Liver (tissue), 9 donors: Measurements from ENCODE around the gene NEUROG1. TPM values are rescaled to one million over a fixed set of nuclear protein-coding genes. Genes with fewer than 3 reads are reported as not detected.

Experiments used
- DNase-seq: peaks from one replicate; pipeline ENCODE4 v3.0.0-alpha.2; 2017; ENCODE audit warnings: low spot score
- H3K27ac ChIP-seq, 2 donors: one replicate each; pipeline ENCODE4 v1.7.0; 2013; ENCODE audit warnings: inconsistent platforms in 2 of 2, low read length in 2 of 2, control low read depth in 1 of 2, low read depth in 1 of 2, mild to moderate bottlenecking in 1 of 2
- H3K27me3 ChIP-seq, 4 donors: one replicate each; pipeline versions ENCODE4 v1.6.1 to v1.7.0; 2013; ENCODE audit warnings: low read length in 3 of 4, inconsistent platforms in 1 of 4, mild to moderate bottlenecking in 1 of 4, moderate library complexity in 1 of 4; ENCODE audit not compliant: control insufficient read depth in 4 of 4, insufficient read depth in 4 of 4
- H3K36me3 ChIP-seq, 4 donors: one replicate each; pipeline versions ENCODE4 v1.6.1 to v1.7.0; 2013; ENCODE audit warnings: low read length in 3 of 4, mild to moderate bottlenecking in 3 of 4, low read depth in 1 of 4, moderate library complexity in 1 of 4; ENCODE audit not compliant: control insufficient read depth in 4 of 4, insufficient read depth in 3 of 4
- H3K4me1 ChIP-seq, 4 donors: one replicate each; pipeline versions ENCODE4 v1.6.1 to v1.7.0; 2013; ENCODE audit warnings: low read length in 3 of 4, mild to moderate bottlenecking in 3 of 4, moderate library complexity in 1 of 4; ENCODE audit not compliant: control insufficient read depth in 4 of 4, insufficient read depth in 4 of 4
- H3K4me3 ChIP-seq, 3 donors: one replicate each; pipeline versions ENCODE4 v1.6.1 to v1.7.0; 2013; ENCODE audit warnings: low read length in 3 of 3, control low read depth in 1 of 3, low read depth in 1 of 3, mild to moderate bottlenecking in 1 of 3
- H3K9ac ChIP-seq, 2 donors: one replicate each; pipeline ENCODE4 v1.7.0; 2013; ENCODE audit warnings: low read length in 2 of 2, mild to moderate bottlenecking in 2 of 2, moderate library complexity in 2 of 2, control low read depth in 1 of 2, low read depth in 1 of 2
- H3K9me3 ChIP-seq, 4 donors: one replicate each; pipeline versions ENCODE4 v1.6.1 to v1.7.0; 2013; ENCODE audit warnings: low read length in 3 of 4; ENCODE audit not compliant: control insufficient read depth in 4 of 4
- EGR1 ChIP-seq, 2 donors: IDR thresholded peaks; 2 replicates each; pipeline ENCODE4 v1.6.1; 2016 to 2018; ENCODE audit warnings: antibody characterized with exemption in 2 of 2, low read depth in 2 of 2
- FOXA1 ChIP-seq: IDR thresholded peaks from 2 replicates; pipeline ENCODE4 v1.6.1; 2016; ENCODE audit warnings: antibody characterized with exemption
- FOXA2 ChIP-seq: IDR thresholded peaks from 2 replicates; pipeline ENCODE4 v1.6.1; 2016; ENCODE audit warnings: antibody characterized with exemption
- GABPA ChIP-seq, 2 donors: IDR thresholded peaks in 1 of 2; conservative IDR thresholded peaks in 1 of 2; 2 replicates each; pipeline ENCODE4 v1.6.1; 2016; ENCODE audit warnings: antibody characterized with exemption in 2 of 2, mild to moderate bottlenecking in 1 of 2, moderate library complexity in 1 of 2
- HNF4A ChIP-seq, 2 donors: conservative IDR thresholded peaks; 2 replicates each; pipeline ENCODE4 v1.6.1; 2016; ENCODE audit warnings: antibody characterized with exemption in 2 of 2, mild to moderate bottlenecking in 2 of 2
- HNF4G ChIP-seq: IDR thresholded peaks from 2 replicates; pipeline ENCODE4 v1.6.1; 2016; ENCODE audit warnings: antibody characterized with exemption
- JUND ChIP-seq, 2 donors: IDR thresholded peaks; 2 replicates each; pipeline ENCODE4 v1.6.1; 2016; ENCODE audit warnings: antibody characterized with exemption in 2 of 2
- NR2F2 ChIP-seq: IDR thresholded peaks from 2 replicates; pipeline ENCODE4 v1.6.1; 2016; ENCODE audit warnings: antibody characterized with exemption
- RAD21 ChIP-seq, 2 donors: IDR thresholded peaks; 2 replicates each; pipeline ENCODE4 v1.6.1; 2016; ENCODE audit warnings: antibody characterized with exemption in 2 of 2, mild to moderate bottlenecking in 2 of 2
- RXRA ChIP-seq, 2 donors: IDR thresholded peaks; 2 replicates each; pipeline ENCODE4 v1.6.1; 2017 to 2018; ENCODE audit warnings: antibody characterized with exemption in 2 of 2, mild to moderate bottlenecking in 1 of 2
- TAF1 ChIP-seq: conservative IDR thresholded peaks from 2 replicates; pipeline ENCODE4 v1.6.1; 2016; ENCODE audit warnings: antibody characterized with exemption, mild to moderate bottlenecking
- YY1 ChIP-seq: IDR thresholded peaks from 2 replicates; pipeline ENCODE4 v1.6.1; 2016; ENCODE audit warnings: antibody characterized with exemption, mild to moderate bottlenecking
- WGBS: extraction: QIAGEN DNeasy Blood & Tissue Kit; methylation state at CpG from one replicate; pipeline ENCODE4 v1.1.7; 2013; 5-methylcytosine and 5-hydroxymethylcytosine counted together
- polyA plus RNA-seq, 2 donors: library from polyadenylated mRNA; stranded (reverse) in 1 of 2; unstranded in 1 of 2; fragments of 200-250 nt in 1 of 2; fragments of >200 nt in 1 of 2; fragmentation: Nextera tagmentation in 1 of 2; extraction: Ambion mirVana in 1 of 2; gene quantifications; one replicate each; pipeline versions ENCODE4 v1.2.1 to v1.2.3, GENCODE V29; 2013 to 2015
- total RNA-seq, 2 donors: library from RNA; depleted of rRNA; stranded (reverse); fragments of >200 nt; gene quantifications; one replicate each; pipeline ENCODE4 v1.2.3, GENCODE V29; 2014
- TF ChIP-seq, protein P1 (sequence below): IDR thresholded peaks from 2 replicates; pipeline ENCODE4 v1.6.1; 2016; ENCODE audit warnings: antibody characterized with exemption, mild to moderate bottlenecking
- TF ChIP-seq, protein P2 (sequence below): fragments of 150-350 bp; IDR thresholded peaks from 2 replicates; pipeline ENCODE4 v1.5.1; 2017; ENCODE audit warnings: improper control_type of control experiment, low read depth, low read length; ENCODE audit not compliant: missing input control
- TF ChIP-seq, protein P3 (sequence below): IDR thresholded peaks from 2 replicates; pipeline ENCODE4 v1.6.1; 2016; ENCODE audit warnings: antibody characterized with exemption
- TF ChIP-seq, protein P4 (sequence below): IDR thresholded peaks from 2 replicates; pipeline ENCODE4 v1.6.1; 2016; ENCODE audit warnings: antibody characterized with exemption
- TF ChIP-seq, protein P5 (sequence below): IDR thresholded peaks from 2 replicates; pipeline ENCODE4 v1.6.1; 2016; ENCODE audit warnings: antibody characterized with exemption
- donor health status: healthy.
- donor health status: healthy.
- donor health status: healthy.
- donor health status: healthy.
- donor health status: healthy.

The NEUROG1 gene
- total and polyA plus RNA-seq, 4 donors = not detected

DNA sequence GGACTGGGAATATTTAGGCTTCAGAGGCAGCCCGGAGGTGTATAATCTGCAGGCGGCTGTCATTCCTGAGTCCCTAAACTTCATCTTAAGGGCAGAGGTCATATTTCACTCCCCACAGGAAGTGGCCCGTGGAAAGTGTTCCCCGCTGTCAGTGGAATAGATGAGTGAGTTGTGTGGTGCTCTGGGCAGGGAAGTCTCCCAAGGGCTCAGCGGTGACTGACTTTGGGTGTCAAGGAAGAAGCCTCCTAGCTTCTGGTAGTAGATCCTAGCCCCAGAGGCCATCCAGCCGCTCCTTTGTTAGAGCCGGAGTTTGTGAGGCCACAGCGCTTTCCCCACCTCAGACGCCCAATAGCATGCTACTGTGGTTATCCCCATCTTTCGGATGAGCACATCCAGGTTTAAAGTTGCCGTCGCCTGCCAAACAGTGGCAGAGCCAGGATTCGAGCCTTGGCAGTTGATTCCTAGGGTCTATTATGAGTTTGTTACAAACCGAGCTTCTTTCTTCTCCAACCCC, 44.7 kb downstream of the NEUROG1 start:
- H3K36me3 ChIP-seq = no peaks in the 10 kb centered on the region
- H3K4me3 ChIP-seq = no peak overlapping the region
- 16% methylated on average over 14 of the region's 14 CpGs for WGBS
- TF ChIP-seq, protein P1, sequence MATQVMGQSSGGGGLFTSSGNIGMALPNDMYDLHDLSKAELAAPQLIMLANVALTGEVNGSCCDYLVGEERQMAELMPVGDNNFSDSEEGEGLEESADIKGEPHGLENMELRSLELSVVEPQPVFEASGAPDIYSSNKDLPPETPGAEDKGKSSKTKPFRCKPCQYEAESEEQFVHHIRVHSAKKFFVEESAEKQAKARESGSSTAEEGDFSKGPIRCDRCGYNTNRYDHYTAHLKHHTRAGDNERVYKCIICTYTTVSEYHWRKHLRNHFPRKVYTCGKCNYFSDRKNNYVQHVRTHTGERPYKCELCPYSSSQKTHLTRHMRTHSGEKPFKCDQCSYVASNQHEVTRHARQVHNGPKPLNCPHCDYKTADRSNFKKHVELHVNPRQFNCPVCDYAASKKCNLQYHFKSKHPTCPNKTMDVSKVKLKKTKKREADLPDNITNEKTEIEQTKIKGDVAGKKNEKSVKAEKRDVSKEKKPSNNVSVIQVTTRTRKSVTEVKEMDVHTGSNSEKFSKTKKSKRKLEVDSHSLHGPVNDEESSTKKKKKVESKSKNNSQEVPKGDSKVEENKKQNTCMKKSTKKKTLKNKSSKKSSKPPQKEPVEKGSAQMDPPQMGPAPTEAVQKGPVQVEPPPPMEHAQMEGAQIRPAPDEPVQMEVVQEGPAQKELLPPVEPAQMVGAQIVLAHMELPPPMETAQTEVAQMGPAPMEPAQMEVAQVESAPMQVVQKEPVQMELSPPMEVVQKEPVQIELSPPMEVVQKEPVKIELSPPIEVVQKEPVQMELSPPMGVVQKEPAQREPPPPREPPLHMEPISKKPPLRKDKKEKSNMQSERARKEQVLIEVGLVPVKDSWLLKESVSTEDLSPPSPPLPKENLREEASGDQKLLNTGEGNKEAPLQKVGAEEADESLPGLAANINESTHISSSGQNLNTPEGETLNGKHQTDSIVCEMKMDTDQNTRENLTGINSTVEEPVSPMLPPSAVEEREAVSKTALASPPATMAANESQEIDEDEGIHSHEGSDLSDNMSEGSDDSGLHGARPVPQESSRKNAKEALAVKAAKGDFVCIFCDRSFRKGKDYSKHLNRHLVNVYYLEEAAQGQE = no peak
- TF ChIP-seq TAF1 (no peak), RXRA (IDR thresholded peaks at IDR 0.05) (no peak), HNF4A (conservative IDR thresholded peaks at IDR 0.05) (no peak), NR2F2 (no peak), HNF4G (no peak), FOXA2 (no peak), JUND (IDR thresholded peaks at IDR 0.05) (no peak), RAD21 (IDR thresholded peaks at IDR 0.05) (no peak)
- TF ChIP-seq, protein P2, sequence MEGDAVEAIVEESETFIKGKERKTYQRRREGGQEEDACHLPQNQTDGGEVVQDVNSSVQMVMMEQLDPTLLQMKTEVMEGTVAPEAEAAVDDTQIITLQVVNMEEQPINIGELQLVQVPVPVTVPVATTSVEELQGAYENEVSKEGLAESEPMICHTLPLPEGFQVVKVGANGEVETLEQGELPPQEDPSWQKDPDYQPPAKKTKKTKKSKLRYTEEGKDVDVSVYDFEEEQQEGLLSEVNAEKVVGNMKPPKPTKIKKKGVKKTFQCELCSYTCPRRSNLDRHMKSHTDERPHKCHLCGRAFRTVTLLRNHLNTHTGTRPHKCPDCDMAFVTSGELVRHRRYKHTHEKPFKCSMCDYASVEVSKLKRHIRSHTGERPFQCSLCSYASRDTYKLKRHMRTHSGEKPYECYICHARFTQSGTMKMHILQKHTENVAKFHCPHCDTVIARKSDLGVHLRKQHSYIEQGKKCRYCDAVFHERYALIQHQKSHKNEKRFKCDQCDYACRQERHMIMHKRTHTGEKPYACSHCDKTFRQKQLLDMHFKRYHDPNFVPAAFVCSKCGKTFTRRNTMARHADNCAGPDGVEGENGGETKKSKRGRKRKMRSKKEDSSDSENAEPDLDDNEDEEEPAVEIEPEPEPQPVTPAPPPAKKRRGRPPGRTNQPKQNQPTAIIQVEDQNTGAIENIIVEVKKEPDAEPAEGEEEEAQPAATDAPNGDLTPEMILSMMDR = no peak
- TF ChIP-seq, protein P3, sequence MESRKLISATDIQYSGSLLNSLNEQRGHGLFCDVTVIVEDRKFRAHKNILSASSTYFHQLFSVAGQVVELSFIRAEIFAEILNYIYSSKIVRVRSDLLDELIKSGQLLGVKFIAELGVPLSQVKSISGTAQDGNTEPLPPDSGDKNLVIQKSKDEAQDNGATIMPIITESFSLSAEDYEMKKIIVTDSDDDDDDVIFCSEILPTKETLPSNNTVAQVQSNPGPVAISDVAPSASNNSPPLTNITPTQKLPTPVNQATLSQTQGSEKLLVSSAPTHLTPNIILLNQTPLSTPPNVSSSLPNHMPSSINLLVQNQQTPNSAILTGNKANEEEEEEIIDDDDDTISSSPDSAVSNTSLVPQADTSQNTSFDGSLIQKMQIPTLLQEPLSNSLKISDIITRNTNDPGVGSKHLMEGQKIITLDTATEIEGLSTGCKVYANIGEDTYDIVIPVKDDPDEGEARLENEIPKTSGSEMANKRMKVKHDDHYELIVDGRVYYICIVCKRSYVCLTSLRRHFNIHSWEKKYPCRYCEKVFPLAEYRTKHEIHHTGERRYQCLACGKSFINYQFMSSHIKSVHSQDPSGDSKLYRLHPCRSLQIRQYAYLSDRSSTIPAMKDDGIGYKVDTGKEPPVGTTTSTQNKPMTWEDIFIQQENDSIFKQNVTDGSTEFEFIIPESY = no peak
- TF ChIP-seq, protein P4, sequence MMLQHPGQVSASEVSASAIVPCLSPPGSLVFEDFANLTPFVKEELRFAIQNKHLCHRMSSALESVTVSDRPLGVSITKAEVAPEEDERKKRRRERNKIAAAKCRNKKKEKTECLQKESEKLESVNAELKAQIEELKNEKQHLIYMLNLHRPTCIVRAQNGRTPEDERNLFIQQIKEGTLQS = no peak
- no peak overlapping the region for H3K27ac ChIP-seq
- peaks cover 2 to 19% (median 13%) of the 10 kb centered on the region in 4 donors for H3K4me1 ChIP-seq
- no peak for DNase-seq
- H3K9me3 ChIP-seq = no peaks in the 10 kb centered on the region
- H3K9ac ChIP-seq = no peak overlapping the region
- peaks cover 2 to 23% (median 17%) of the 10 kb centered on the region in 4 donors for H3K27me3 ChIP-seq

DNA sequence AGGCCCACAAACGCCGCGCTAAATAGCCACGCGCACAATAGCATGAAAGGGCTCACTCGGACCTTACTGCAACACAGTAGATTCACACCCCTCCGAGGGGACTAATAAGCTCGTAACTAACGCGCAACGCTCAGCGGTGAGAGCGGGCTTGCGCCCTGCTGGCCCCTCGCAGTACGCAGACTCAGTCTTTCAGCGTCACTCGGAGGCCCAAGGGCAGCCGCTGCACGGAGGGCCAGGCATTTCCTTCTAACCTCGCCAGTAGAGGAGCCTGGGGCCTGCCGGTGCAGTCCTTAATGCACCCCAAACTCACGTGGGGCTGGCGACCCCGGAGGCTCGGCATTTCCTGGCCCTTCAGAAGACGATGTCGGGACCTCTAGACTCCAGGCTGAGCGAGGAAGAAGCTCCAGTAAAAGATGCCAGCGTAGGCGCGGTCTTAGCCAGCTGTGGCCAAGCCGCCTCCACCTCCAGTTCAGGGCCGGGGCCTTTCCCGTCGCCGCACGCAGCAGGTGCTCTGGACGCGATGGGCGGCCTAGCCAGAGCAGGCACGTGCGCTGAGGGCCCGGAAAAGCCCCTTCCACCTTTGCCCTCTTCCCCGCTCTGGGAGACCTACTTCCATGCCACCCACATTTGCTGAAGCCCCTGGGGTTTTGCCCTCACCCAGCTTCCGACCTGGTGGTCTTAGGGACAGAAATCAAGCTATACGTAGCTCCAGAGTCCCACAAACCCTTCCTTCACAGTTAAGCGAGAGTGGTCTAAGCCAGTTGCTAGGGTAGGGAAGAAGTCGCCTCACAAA, 45.3 kb downstream of the NEUROG1 start:
- Histone ChIP-seq H3K36me3 (no peaks in the 10 kb centered on the region), H3K9me3 (no peaks in the 10 kb centered on the region), H3K4me1 (peaks cover 2 to 19% (median 13%) of the 10 kb centered on the region in 4 donors), H3K9ac (no peak overlapping the region), H3K27ac (no peak overlapping the region), H3K27me3 (peaks cover 2 to 23% (median 17%) of the 10 kb centered on the region in 4 donors), H3K4me3 (no peak overlapping the region)
- no peak for TF ChIP-seq RAD21 (IDR thresholded peaks at IDR 0.05)
- TF ChIP-seq, protein P1 = no peak
- no peak for TF ChIP-seq FOXA2
- TF ChIP-seq YY1 = no peak
- TF ChIP-seq RXRA (IDR thresholded peaks at IDR 0.05) = no peak
- no peak for TF ChIP-seq GABPA (IDR thresholded peaks at IDR 0.05 in 1 of 2, conservative IDR thresholded peaks at IDR 0.05 in 1 of 2)
- TF ChIP-seq JUND (IDR thresholded peaks at IDR 0.05) = no peak
- TF ChIP-seq, protein P4 = no peak
- TF ChIP-seq HNF4A (conservative IDR thresholded peaks at IDR 0.05) = no peak
- TF ChIP-seq, protein P5, sequence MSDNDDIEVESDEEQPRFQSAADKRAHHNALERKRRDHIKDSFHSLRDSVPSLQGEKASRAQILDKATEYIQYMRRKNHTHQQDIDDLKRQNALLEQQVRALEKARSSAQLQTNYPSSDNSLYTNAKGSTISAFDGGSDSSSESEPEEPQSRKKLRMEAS = no peak
- TF ChIP-seq EGR1 (IDR thresholded peaks at IDR 0.05; ENCODE audit: low read depth in 2 of 2) = no peak
- TF ChIP-seq FOXA1 = no peak
- WGBS = 9% methylated on average over 49 of the region's 49 CpGs
- DNase-seq = no peak
